Measurements from ENCODE around the gene HOXD13. TPM values are rescaled to one million over a fixed set of nuclear protein-coding genes. Genes with fewer than 3 reads are reported as not detected.

HOXD13 gene
- total and polyA plus RNA-seq, 12 donors = not detected

DNA sequence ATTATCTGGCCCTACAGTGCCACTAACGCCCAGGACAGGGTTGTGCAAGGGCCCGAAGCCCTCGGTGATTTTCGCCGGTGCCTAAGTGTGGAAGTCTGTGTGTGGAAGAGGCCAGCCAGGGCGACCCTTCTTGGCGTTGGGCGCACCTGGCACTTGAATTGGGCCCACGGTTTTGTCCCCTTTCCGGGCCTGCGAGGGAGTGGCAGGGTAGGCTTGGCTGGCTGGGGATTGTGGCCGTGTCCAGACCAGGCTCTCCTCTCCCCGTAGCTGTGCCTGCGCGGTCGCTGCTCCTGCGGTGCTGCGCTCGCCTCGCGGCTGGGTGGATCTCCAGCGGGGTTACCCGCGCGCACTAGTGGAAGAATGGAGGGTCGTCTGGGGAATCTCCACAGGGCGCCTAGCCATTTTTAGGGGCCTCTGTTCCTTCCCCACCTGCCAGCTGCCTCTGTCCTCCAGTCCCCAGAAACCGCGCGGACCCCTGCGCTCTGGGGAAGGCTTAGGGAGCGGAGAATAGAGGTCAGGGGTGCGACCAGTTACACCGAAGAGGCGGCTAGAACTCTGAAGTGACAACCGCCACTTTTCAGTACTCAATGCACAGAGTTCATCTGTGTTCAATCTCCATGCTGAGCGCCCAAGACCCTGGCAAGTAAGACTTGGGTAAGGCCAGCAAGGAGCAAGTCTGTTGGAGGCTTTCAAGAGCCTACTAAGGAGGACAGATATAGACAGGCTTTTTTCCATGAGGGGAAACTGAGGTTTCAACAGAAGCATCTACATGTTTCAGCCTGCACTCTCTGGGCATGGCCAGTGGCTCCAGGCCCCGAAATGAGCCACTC lies 24.7 kb upstream of the HOXD13 start:
- H3K36me3 ChIP-seq = no peaks in the 10 kb centered on the region
- H3K4me3 ChIP-seq = peak overlapping the region in 8 of 10 donors; percentile 18 to 42 (median 32)
- H3K27ac ChIP-seq = no peak overlapping the region
- DNase-seq (no peak), ATAC-seq (peak in 5 of 8 donors; percentile 34 to 62 (median 47))
- peaks cover 43 to 100% (median 97%) of the 10 kb centered on the region in 7 donors for H3K27me3 ChIP-seq
- intact Hi-C loops (cut with DNase I) = loop anchor here in 1 of 10 donors (2.0 kb wide), 1 partner anchor 55 kb away; the partner anchor contains the start of gene HOXD9
- TF ChIP-seq, protein P1, sequence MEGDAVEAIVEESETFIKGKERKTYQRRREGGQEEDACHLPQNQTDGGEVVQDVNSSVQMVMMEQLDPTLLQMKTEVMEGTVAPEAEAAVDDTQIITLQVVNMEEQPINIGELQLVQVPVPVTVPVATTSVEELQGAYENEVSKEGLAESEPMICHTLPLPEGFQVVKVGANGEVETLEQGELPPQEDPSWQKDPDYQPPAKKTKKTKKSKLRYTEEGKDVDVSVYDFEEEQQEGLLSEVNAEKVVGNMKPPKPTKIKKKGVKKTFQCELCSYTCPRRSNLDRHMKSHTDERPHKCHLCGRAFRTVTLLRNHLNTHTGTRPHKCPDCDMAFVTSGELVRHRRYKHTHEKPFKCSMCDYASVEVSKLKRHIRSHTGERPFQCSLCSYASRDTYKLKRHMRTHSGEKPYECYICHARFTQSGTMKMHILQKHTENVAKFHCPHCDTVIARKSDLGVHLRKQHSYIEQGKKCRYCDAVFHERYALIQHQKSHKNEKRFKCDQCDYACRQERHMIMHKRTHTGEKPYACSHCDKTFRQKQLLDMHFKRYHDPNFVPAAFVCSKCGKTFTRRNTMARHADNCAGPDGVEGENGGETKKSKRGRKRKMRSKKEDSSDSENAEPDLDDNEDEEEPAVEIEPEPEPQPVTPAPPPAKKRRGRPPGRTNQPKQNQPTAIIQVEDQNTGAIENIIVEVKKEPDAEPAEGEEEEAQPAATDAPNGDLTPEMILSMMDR (IDR thresholded peaks at IDR 0.05) = no peak
- 14 to 19% methylated on average over 38 of the region's 38 CpGs for WGBS, 2 donors
- no peaks in the 10 kb centered on the region for H3K9me3 ChIP-seq
- peaks cover 0 to 26% (median 17%) of the 10 kb centered on the region in 9 donors for H3K4me1 ChIP-seq

DNA sequence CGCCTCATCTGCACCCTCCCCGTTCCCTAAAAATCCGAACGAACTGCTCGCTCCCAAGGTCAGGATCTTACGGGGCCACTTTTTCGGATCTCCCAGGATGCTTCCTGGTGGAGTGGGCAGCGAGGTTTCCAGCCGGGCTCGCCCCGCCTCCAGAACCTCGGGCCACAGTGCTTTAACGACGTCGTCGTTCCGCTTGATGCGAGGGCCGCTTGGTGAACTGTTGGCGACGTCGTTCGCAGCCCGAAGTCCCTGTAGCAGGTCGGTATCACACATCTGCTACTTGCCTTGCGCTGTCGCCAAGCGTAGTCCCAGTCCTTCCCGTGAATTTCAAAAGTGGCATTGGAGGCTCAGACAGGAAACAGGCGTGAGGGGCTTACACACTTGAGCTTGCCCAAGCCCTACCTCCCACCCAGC lies 24.1 kb upstream of the HOXD13 start:
- Histone ChIP-seq H3K36me3 (no peaks in the 10 kb centered on the region), H3K9me3 (no peaks in the 10 kb centered on the region), H3K27ac (no peak overlapping the region), H3K4me3 (no peak overlapping the region), H3K27me3 (peaks cover 43 to 100% (median 98%) of the 10 kb centered on the region in 7 donors), H3K4me1 (peaks cover 0 to 26% (median 18%) of the 10 kb centered on the region in 9 donors)
- ATAC-seq (no peak), DNase-seq (no peak)
- TF ChIP-seq, protein P1 (IDR thresholded peaks at IDR 0.05) = no peak
- intact Hi-C loops (cut with DNase I) = loop anchor here in 1 of 10 donors (2.0 kb wide), 1 partner anchor 54 kb away; the partner anchor contains the start of gene HOXD9
- 10 to 11% methylated on average over 30 of the region's 30 CpGs for WGBS, 2 donors

DNA sequence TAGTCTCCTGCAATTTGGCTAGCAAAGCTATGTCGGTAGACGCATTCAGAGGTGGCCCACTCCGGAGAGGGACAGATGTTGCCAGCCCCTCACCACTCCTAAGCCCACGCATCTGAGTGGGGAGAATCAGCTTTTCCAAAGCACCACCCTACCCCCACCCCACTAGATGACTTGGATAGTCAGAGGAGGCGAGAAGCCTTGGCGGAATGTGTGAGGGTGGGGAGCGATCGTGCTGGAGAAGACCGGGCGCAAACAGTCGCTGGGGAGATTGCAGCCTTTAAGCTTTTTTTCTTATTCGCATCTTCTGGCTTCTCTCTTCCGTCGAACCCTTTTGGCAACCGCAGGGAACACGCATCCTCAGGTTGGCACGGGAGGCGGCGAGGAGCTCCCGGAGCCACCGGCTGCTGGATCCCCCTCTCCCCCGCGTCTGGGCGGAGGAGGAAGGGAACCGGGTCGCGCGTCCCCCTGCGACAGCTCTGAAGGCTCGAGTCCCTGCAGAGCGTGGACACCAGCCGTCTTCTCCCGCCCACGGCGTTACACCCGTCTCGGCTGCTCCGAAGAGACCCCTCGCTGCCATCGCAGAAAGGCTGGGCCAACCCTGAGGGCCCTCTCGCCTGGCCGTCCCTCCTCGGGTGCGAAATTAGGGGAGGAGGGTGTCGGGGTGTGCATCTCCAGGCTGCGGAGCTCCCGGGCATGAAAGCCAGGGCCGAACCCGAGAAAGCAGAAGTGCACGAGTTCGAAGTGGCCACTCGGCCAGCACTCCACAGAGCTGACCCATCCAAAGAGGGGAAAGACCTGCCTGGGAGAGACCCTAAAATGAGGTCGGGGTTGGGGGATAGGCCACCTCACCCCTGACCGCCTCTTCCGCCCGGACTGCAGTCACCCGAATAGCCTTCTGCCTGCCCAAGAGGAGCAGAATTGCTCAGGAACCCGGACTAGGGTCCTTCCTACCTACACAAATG lies 20.9 kb upstream of the HOXD13 start:
- ATAC-seq (no peak), DNase-seq (no peak)
- intact Hi-C loops (cut with DNase I) = no loop called here
- Histone ChIP-seq H3K27ac (no peak overlapping the region), H3K4me3 (no peak overlapping the region), H3K9me3 (peaks cover 0 to 2% (median 0%) of the 10 kb centered on the region in 11 donors), H3K27me3 (peaks cover 57 to 100% (median 100%) of the 10 kb centered on the region in 7 donors), H3K4me1 (peaks cover 0 to 26% (median 17%) of the 10 kb centered on the region in 9 donors), H3K36me3 (no peaks in the 10 kb centered on the region)
- WGBS, 2 donors = 14 to 16% methylated on average over 53 to 58 of the region's 58 CpGs
- TF ChIP-seq, protein P1 (IDR thresholded peaks at IDR 0.05) = no peak

DNA sequence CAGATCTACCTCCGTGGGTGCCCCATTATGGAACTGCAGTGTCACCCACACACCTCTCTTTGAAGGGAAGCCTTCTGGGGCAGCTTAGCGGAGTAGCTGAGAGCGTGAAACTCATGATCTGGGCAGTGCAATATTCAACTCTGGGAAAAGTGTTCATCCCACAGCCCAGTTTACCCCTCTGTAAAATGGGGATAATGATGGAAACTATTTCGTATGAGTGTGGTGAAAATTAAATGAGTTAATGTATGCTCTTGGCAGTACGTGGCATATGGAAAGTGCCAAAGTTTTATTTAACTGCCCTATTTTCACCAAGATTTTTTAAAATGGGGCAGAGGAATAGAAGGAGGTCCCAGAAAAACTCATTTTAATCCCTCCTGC lies 20.2 kb upstream of the HOXD13 start:
- no peak for DNase-seq
- WGBS, 2 donors = 44 to 54% methylated on average over 5 of the region's 5 CpGs
- ATAC-seq = no peak

More for the DNA sequence above, 20.2 kb upstream of the HOXD13 start:
- Histone ChIP-seq H3K36me3 (no peaks in the 10 kb centered on the region), H3K4me1 (peaks cover 0 to 19% (median 14%) of the 10 kb centered on the region in 9 donors), H3K27me3 (peaks cover 61 to 100% (median 100%) of the 10 kb centered on the region in 7 donors), H3K27ac (no peak overlapping the region), H3K9me3 (peaks cover 0 to 2% (median 0%) of the 10 kb centered on the region in 11 donors), H3K4me3 (no peak overlapping the region)
- intact Hi-C loops (cut with DNase I) = no loop called here
- TF ChIP-seq, protein P1 (IDR thresholded peaks at IDR 0.05) = no peak

Measured in heart right ventricle (tissue), 16 donors.